Suppressor macrophage treated with lipopolysaccharide for 1 hour (primary cell): Measurements from ENCODE around the gene GNG5.
"Not testable (repeated sequence)": the region's sequence is repeated elsewhere in the genome, so short reads cannot be mapped to it uniquely, and the experiment has no call there.

ENCODE experiments used
- DNase-seq, 3 donors: peaks; one replicate each; pipeline ENCODE4 v3.0.0-alpha.2; 2020 to 2022

The GNG5 gene

DNA sequence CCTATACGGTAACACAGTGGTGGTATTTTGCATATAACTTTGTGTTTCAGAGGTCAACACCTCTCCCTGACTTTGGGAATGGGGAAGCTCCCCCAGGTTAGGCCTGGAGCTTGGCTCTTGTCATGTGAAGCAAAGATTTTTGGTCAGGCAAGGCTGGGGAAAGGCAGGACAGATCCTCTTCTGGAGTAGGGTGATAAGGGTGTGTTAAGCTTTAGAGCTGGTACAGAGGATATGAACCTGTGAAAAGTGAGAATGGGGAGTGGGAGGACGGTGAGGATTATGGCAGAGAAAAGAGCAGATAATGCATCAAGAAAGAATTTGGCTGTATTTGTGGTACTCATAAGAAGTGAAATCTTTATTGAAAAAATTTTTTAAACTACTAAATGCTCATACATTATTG lies 25.1 kb downstream of the GNG5 start:
- DNase-seq = no peak

DNA sequence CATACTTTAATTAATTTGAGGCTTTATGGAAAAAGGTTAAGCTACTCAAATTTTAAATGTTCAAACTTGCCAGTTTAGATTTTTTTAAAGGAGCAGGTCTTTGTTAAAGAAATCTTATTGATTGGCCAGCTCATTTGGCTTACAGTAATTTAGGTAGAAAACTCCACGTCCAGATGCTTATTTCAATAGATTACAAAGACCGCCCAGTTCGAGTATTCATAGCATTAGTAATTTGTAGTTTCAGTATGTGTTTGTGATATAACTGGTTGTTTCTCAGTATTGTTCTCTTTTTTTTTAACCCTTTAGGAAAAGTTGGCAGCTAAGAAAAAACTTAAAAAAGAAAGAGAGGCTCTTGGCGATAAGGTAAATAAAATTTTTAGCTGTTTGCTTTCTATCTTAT lies 25.7 kb downstream of the GNG5 start:
- no peak for DNase-seq

DNA sequence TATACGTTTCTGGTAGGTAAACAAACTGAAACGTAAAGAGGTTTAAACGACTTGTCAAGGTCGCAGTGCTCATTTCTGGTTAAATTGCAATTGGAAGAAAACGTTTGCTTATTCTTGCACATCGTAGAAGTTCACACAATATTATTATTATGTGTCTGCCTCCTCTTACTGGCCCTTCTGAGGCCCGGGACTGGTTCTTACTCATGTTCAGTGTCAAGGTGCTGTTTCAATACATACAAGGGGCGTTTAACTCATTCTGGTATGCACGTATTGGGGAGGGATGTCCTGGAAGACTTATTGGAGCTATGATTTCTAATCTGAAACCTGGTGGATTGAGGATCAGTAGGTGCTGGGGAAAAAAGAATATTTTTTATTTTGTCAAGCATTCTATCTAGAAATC lies 26.4 kb downstream of the GNG5 start:
- no peak for DNase-seq

DNA sequence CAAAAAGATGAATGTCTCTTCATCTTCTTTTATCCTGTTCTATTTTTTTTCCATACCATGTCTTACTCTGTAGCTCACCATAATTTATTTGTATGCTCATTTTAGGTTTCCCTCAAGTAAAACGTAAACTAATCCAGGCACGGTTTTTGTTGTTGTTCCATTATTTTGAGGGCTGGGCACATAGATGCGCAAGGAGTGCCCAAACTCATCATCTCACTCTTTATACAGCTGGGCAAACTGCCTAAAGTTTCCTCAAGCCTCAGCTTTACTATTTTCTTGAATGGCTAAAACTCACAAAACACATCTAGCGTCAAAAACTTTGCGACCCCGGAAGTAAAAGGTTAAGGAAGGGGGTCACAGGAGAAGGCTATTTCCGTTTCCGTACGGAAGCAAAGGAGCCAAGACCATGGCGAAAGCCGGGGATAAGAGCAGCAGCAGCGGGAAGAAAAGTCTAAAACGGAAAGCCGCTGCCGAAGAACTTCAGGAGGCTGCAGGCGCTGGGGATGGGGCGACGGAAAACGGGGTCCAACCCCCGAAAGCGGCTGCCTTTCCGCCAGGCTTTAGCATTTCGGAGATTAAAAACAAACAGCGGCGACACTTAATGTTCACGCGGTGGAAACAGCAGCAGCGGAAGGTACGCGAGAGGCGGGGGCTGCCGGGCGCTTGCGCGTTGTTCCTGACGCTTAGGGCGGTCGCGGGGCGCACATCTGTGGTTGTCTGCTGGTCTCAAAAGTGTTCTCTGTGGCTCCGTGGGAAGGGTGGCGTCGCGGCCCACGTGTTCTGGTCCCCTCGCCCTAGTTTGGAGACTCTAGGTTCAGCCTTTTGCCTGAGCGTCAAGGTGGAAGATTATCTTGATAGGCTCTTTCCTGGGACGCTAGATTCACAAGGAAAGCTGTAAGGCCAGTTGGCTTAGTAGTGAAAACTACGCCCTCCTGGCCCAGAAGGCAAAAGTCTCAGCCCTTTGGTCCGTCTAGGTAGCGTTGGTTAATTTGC lies 27.2 kb downstream of the GNG5 start, which contains the start of gene RPF1:
Gene RPF1 (plus strand): TSS at position 391 of the 993 bp plus-strand sequence. CDS start 16 bp downstream, at position 407.
- DNase-seq = peak; percentile 75 to 85 (median 78)

DNA sequence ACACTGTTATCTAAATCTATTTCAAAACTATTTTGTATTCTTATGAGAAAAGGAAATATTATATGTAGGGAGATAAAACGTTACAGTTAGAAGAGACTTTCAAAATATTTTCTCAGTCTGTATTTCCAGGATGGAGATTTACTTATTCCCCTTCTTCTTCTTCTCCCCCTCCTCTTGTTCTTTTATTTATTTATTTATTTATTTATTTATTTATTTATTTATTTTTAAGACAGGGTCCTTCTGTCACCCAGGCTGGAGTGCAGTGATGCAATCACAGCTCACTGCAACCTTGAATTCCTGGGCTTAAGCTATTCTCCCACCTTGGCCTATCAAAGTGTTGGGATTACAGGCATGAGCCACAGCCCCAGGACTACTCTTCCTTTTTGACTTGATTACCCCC lies 30.2 kb downstream of the GNG5 start:
- DNase-seq = no peak

DNA sequence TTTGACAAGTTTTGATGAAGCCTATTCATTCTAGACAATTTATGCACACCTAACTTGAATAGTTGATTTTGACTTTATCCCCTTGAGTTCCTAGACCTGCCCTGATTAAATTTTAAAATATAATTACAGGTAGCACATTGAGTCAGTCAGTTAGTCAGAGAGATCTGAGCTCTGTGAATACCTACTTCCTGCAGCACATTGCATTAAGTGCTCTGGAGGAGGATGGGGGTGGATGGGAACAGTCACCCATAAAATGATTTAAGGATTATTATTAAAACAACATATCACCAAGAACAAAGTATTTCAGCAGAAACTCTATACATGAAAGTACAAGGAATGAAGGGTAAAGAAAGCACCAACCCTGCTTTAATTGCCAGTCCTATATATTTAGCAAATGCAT lies 39.1 kb downstream of the GNG5 start:
- no peak for DNase-seq

DNA sequence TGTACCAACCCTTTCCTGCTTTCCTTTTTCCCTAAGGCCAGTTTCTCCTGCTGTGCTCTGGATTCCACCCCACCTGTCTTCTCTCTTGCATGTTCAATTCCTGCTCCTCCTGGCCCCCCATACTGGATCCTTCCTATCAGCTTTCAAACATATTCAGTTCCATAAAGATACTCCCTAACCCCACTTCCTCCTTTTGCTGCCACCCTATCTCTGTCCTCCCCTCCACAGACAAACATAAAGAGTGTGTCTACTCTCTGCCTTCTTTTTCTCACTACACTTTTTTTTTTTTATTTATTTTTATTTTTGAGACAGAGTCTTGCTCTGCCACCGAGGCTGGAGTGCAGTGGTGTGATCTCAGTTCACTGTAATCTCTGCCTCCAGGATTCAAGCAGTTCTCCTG lies 44.3 kb downstream of the GNG5 start:
- no peak for DNase-seq

DNA sequence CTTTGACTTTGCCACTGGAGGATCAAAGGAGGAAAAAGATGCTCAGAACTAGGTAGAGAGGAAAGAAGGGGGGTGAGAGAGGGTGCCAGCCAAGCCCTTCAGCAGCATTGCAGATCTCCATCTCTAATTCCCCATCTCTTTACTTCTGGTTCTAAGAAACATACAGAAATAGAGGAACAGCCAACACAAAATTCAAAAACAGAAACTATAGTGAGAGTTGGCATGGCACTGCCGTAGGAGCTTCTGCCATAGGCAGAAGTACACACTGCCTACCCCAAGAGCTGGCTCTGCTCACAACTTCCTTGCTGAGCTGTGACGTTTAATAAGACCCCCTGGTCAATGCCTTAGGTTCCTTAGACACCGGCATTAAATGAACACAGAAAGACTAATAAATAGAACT lies 53.9 kb downstream of the GNG5 start:
- peak in 1 of 3 donors; percentile 24 for DNase-seq

DNA sequence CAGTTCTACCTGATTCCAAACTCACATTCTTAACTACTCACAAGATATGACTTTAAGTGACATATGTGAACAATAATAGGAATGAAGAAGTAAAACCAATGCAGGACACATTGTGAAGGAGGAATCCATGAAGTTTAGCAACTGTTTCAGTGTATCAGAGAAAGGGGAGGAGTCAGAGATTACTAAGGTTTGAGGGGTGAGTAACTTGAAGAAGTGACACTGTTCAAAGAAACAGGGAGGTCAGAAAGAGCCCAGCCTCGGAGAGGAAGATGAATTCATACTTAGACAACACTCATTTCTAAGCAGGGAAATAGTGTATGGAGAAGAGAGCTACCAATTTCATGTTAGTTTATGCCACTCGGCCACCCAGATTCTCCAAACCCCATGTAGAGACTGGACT lies 55.5 kb downstream of the GNG5 start:
- DNase-seq = peak; percentile 60 to 86 (median 83)

DNA sequence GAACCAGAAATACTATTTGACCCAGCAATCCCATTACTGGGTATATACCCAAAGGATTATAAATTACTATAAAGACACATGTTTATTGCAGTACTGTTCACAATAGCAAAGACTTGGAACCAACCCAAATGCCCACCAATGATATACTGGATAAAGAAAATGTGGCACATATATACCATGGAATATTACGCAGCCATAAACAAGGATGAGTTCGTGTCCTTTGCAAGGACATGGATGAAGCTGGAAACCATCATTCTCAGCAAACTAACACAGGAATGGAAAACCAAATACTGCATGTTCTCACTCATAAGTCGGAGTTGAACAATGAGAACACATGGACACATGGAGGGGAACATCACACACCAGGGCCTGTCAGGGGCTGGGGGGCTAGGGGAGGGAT lies 57.7 kb downstream of the GNG5 start:
- not testable (repeated sequence) for DNase-seq
